HG03064 (cell line): ENCODE data around the gene MTR.

ENCODE experiments used
- ATAC-seq: cut with Tn5 transposase; IDR thresholded peaks from one replicate; pipeline ENCODE4 v1.9.1; 2021; ENCODE audit warnings: low read depth; ENCODE audit not compliant: unreplicated experiment

MTR gene

GRCh38 chr1:236773919-236774318 is 21.2 kb upstream of the MTR start:
- ATAC-seq: no peak

DNA sequence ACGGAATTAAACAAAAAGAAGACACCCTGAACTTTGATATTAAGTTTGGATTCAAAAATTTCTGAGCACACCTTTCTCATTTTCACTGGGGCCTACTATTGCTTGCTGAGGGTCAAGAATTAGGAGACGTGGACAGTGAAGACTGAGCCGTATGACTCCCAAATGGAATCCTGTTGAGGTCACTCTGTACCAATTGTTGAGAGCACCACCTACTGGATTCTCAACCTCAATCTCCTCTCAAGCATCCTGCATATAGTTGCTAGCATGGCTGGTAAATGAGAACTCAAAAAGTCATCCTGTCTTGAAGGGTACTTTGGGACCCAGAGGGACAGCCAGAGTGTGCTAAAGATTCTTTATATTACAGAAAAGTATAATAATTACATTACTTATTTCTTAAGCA is 20.2 kb upstream of the MTR start:
- ATAC-seq: no peak

DNA sequence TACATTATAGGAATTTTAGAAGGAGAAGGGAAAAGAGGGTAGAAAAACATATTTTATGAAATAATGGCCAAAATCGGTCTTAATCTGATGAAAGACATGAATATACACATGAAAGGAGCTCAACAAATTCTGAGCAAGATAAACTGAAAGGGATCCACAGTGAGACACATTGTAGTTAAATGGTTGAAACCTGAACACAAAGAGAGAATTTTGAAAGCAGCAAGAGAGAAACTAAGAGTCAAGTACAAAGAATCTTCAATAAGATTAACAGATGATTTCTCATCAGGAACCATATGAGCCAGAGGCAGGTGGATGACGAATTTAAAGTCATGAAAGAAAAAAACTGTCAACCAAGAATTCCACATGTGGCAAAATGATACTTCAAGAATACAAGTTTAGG is 15.8 kb upstream of the MTR start:
- ATAC-seq: no peak

DNA sequence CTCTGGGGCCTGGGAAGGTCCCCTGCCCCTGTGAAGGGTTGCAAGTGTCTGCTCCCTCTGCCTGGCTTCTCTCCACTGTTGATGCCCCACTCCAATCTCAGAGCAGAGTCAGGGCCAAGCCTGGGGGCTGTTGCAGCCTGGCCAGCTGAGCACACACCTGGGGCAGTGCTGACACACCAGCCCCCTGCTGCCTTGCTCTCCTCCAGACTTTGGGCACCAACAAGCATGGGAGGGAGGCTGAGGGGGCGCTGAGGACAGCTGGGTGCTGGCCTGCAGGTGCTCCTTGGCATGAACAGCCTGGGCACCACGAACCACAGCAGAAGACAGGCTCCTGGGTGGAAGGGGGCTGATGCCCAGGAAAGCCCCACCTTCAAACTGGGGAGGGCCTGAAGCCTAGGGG is 9.6 kb upstream of the MTR start:
- ATAC-seq: no peak

DNA sequence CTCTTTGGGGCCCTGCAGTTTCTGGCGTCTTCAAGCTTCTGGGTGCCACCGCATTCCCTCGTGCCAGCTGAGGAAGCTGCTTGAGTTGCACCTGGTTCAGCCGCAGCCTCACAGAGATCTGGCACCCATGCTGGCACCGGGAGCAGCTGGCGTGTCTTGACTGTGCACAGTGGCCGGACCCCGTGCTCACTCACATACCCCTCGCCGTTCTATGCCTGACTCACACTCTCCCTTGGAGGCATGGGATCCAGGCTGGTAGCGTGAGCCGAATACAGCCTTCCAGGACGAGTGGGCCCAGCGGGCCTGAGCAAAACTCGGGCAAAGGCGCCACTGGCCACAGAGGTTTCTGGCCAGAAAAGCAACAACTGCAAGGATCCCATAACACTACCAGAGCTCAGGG is 8.6 kb upstream of the MTR start:
- ATAC-seq: no peak

DNA sequence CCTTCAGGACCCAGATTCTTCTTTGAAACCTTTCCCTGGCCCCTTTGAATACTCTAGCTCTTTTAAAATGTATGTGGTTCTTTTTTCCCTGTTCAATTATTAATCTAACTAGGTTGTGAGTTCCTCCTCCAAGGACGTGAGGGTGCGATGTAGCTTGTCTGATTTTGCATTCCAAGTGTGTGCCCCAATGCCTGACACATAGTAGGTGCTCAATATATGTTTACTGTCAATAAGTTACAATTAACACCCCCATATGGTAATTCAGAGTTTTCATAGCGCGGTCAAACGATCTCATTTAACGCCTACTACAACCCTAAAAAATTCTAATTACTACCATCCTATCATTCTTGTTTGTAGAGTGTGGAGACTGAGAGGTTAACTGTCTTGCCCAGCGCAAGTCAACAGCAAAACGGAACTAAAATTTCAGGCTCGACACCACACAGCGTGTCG is 482 bp upstream of the MTR start:
- ATAC-seq: no peak

DNA sequence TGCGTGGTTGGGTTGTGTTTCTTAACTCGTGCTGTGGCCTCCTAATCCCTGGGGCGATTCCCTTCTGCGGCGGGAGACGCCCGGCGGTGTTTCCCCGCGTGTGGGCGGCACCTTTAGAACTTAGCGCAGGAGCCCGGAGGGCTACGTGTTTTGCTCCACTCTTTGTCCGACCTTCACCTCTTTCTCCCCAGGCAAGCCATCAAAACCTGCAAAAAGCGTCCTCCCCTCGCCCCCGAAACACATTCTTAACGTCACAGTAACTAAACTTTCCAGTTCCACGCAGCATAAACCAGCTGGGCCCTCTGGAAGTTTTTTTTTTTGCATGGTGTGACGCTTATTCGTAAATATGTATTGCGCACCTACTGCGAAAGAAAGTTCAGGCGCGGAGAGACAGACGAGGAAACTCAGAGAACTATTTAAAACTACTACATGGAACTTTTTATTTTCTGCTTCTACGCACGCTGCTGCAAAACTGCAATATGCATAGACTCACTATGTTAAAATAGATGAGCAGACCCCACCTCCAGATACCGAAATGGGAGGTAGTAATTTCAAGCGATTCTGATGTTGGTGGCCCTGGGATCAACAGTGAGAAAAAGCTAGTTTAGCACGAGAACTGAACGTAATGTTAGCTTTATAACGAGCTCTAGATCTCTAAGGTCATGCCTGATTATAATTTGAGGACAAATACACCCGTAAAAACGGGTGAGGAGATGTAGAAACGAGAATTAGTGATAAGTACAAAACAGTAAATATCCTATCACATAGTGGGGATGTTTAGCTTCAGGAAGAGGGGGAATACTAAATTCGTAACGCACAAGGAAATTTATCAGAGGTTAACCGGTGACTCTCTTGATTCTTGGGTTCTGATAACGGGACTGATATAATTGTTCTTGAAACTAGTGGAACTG is 920 bp downstream of the MTR start:
- peak; percentile 34 for ATAC-seq

- ATAC-seq: no peak
These were observed 3.9 kb downstream of the MTR start for GRCh38 chr1:236799001-236799400.

GRCh38 chr1:236800002-236800620 is 5.0 kb downstream of the MTR start:
- ATAC-seq: no peak

DNA sequence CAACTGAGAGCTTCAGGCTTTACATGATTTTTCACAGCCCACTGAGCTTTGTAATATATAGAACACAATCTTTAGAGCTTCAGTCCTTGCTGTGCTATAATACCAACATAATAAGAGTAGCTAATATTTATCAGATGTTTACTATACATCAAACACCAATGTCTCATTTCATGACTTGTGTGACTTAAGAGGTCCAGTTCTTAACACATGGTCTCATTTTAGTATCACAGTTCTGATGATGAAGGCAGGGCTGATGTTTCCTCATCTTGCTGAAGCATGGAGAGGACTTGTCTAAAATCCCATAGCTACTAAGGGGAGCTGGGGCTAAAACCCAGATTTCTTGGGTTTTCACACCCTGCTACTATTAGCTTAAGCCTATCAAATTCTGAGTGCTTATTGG is 5.5 kb downstream of the MTR start:
- no peak for ATAC-seq

DNA sequence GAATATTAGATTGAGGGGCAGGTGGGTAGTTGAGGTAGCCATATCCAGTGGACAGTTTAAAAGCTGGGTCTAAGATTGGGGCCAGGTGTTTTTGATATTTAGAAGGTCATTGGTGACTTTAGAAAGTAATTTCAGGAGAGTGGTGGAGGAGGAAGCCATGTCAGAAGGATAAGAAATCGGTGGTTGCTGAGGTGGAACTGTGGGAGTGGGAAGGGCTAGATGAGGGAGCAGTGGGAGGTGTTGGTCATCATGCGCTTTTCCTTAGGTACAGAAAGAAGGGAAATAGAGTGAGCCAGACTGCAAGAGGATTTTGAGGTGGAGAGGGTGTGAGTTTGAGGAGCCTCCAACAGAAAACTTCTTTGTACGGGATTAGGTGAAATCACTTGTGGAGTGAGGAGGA is 7.2 kb downstream of the MTR start:
- no peak for ATAC-seq

DNA sequence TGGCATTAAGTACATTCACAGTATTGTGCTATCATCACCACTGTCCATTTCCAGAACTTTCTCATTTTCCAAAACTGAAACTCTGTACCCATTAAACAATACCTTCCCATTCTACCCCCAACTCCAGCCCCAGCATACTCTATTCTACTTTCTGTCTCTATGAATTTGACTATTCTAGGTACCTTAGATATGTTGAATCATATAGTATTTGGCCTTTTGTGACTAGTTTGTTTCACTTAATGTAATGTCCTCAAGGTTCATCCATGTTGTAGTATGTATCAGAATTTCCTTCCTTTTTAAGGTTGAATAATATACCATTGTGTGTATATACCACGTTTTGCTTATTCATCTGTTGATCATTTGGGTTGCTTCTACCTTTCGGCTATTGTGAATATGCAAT is 11.5 kb downstream of the MTR start:
- ATAC-seq: no peak

- no peak for ATAC-seq
These were observed 12.9 kb downstream of the MTR start for GRCh38 chr1:236808005-236808404.

GRCh38 chr1:236808564-236809130 is 13.6 kb downstream of the MTR start:
- ATAC-seq: no peak

- ATAC-seq: no peak
These were observed 14.1 kb downstream of the MTR start for GRCh38 chr1:236809148-236809547.

GRCh38 chr1:236810018-236810417 is 14.9 kb downstream of the MTR start:
- no peak for ATAC-seq

DNA sequence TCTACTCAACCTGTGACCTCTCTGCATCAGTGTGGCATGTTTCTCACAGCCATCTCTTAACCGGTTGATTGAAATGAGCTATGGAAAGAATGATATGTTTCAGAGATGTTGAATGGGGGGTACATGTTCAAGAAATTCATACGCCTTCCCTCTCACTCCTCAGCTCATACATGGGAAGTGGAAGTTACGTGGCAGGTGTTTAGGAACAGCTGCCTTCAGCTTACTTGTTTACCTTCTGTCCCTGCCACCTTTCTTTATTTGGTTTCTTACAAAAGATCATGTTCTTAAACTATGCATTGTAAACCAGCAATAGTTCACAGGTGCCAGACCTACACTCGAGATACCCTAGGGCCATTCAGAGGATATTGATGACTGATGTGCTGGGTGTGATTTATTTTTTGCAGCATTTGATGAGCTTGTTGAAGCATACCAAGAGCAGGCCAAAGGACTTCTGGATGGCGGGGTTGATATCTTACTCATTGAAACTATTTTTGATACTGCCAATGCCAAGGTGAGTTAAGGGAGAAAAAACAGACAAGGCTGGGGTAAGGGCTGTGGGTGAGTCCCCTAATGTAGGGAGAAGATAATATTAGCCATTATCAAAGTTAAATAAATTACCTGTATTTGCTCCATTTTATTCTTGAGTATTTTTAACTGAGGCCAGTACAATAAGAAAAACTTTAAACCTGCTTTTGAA is 17.4 kb downstream of the MTR start:
- no peak for ATAC-seq

DNA sequence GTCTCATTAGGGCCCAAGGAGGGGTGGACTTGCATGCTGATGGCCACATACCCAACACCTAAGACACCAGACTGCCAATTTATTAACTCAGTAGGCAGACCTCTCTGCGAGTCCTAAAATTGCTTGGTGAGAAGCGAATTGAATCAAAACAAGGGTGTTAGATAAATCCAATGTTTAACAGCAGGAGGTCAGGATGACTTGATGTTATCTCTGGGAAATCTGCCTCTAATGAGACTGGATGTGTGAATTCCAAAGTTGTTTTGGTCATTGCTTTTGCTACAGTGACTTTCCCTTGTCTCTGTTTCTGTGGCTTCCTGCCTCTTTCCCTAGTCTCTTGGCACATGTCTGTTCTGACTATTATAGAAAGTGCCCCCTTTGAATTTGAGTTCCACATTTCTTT is 20.8 kb downstream of the MTR start:
- ATAC-seq: no peak

- ATAC-seq: no peak
These were observed 24.8 kb downstream of the MTR start for GRCh38 chr1:236819856-236820255.

GRCh38 chr1:236821091-236821627 is 26.1 kb downstream of the MTR start:
- no peak for ATAC-seq

- no peak for ATAC-seq
These were observed 28.5 kb downstream of the MTR start for GRCh38 chr1:236823559-236823958.
